GM19328 (cell line): ENCODE data around the gene TRIM58.

Experiments
- ATAC-seq: cut with Tn5 transposase; IDR thresholded peaks from one replicate; pipeline ENCODE4 v1.9.1; 2021; ENCODE audit warnings: mild to moderate bottlenecking, moderate library complexity; ENCODE audit not compliant: unreplicated experiment

The TRIM58 gene, protein sequence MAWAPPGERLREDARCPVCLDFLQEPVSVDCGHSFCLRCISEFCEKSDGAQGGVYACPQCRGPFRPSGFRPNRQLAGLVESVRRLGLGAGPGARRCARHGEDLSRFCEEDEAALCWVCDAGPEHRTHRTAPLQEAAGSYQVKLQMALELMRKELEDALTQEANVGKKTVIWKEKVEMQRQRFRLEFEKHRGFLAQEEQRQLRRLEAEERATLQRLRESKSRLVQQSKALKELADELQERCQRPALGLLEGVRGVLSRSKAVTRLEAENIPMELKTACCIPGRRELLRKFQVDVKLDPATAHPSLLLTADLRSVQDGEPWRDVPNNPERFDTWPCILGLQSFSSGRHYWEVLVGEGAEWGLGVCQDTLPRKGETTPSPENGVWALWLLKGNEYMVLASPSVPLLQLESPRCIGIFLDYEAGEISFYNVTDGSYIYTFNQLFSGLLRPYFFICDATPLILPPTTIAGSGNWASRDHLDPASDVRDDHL

GRCh38 chr1:247857069-247857984, at the start of gene TRIM58:
Gene TRIM58 (plus strand): TSS chr1:247857187. CDS start chr1:247857247, 60 bp downstream.
- no peak for ATAC-seq

DNA sequence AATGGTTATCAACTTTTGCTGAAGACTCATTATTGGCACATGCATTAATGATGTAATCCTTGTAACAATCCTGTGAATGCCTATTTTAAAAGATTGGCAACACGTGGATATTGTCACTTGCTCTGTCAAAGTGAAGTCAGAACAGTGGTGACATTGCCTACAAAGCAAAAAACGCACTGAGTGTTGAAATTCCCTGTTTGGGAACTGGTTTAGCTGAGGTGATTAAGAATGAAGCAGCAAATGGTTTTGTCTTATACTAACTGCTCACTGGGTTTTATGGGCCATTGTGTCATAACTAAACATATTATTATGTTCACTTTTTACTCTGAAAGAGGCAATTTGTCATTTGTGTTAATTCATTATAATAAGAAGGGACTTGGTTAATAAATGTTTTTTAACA, 44.4 kb upstream of the TRIM58 start:
- ATAC-seq: no peak

DNA sequence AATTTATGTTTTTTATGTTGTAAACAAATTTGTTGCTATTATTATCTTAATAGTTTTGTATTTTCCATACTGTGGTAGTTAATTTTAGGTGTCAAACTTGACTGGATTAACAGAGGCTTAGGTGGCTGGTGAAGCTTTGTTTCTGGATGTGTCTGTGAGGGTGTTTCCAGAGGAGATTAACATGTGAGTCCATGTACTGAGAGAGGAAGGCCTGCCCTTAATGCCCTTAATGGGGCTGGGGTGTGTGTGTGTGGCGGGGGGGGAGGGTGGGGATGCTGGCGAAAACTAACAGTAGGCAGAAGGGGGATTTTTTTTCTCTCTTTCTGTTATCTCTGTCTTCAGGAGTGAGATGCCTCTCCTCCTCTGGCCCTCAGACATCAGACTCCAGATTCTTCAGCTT, 34.9 kb upstream of the TRIM58 start:
- ATAC-seq: no peak

- ATAC-seq: no peak
These were observed 33.0 kb upstream of the TRIM58 start, which contains the start of gene OR14A16 for GRCh38 chr1:247824023-247824422. Gene OR14A16 (minus strand): TSS chr1:247824119. CDS start chr1:247815729, 8,390 bp downstream.

DNA sequence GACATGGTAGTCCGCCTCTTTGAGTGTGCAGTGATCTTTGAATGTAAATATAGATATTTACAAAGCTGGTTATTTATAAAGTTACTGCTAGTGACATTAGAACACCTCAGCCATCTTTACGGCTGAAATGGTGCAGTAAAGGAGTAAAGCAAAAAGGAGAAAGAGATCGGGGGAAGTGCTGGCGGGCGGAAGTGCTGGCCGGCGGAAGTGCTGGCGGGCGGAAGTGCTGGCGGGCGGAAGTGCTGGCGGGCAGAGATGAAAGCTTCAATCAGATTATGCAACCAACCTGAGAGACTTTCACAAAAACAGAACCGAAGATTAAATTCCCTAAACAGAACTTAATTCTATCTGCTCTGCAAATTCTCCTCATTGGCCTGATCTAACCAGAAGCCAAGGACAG, 31.6 kb upstream of the TRIM58 start:
- ATAC-seq: no peak

- no peak for ATAC-seq
These were observed 27.3 kb upstream of the TRIM58 start for GRCh38 chr1:247829656-247830055.

DNA sequence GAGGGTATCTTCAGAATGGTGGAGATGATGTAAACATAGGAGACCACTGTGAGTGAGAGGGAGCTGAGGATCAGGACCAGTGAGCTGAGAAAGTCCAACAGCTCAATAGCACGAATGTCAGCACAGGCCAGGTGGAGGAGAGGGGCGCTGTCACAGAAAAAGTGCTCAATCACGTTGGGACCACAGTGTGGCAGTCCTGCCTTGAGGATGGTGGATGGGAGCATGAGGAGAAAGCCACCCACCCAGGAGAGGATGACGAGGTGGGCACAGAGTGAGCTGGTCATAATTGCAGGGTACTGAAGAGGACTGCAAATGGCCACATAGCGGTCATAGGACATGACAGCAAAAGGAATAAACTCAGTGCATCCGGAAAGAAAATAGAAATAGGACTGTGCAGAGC, 23.4 kb upstream of the TRIM58 start:
- ATAC-seq: no peak

GRCh38 chr1:247840818-247841217, 16.2 kb upstream of the TRIM58 start:
- ATAC-seq: no peak

DNA sequence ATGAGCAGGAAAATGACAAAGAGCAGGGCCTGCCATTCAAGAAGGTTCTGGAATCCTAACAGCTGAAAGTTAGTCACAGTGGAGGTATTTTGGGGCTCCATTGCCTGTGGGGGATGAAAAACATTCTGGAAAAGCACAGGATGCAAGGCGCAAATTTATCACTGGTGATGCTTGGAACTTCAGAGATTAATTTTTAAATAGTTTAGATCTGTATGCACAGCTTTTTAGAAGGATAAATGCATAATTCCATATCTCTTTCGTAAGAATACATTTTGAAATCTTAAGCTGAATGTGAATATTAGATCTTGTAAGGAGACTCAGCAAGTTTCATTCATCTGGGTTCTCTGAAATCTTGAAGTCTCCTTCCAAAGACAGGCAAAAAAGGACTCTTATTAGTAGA, 15.2 kb upstream of the TRIM58 start, which contains the start of gene OR11L1:
TSS of gene OR11L1 (minus strand) at position 101 of the 400 bp plus-strand sequence. CDS start at position 101, 0 bp downstream.
- no peak for ATAC-seq

DNA sequence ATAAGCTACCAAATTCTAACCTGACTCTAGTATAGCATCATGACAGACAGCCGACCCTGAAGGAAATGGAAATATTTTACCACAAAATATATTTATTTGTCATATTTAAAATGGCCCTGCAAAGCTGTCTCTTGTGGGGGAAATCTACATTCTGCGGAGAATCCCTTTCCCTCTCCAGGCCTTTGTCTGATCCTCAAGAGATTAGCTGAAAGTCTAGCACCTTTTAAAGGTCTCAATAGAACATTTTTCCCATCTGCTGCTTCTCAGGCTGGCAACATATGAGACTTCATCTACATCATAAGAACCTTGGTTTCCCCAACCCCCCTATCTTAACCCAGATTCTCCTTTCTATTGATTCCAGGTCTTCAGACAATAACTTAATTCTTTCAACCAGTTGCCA, 13.6 kb upstream of the TRIM58 start:
- ATAC-seq: no peak

DNA sequence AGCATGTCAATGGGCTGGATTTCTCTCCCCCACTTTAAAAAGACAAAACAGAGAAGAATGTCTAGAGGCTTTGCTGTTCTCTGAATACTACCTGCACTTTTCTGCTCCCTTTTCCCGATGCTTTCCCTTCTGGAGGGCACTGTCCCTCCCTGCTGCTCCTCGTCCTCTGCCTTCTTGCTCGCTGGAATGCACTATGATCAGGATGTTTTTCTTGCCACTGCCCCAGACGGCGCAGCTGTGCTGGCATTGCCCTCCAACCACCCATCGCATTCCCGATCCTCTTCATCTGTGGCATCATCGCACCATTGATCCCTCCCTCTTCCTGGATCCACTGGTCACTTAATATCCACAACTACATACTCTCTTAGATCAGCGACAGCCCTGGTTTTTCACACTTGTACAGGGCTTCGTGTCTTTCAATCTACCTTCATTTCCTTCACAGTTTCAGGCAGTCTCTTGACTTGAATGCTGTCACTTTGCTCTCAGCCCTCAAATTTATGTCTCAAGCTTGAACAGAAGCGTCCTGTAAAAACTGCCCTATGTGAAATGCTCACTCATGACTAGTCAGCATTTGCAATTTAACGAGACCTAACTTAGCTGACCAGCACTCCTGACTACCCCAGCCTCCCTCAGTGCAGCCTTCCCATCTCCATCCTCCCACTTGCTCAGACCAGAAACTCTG, 11.8 kb upstream of the TRIM58 start:
- ATAC-seq: no peak

- no peak for ATAC-seq
These were observed 11.3 kb upstream of the TRIM58 start for GRCh38 chr1:247845693-247846017.

DNA sequence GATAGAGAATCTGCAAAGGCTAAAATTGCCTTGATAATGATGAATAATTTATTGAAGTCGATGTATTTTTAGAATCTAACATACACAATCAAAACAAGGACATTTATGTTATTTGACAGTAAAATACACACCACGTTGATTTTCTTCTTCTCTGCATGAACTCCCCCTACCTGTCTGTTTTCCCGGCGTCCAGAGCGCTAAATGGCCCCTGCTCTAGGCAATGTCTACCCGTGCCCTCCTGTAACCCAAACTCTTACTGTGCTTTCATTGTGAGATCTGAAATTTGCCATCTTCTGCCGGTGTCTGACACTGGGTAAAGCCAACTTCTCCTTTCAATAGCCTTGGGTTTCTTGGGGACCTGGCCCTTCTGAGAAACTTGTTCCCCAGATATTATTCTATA, 8.6 kb upstream of the TRIM58 start:
- no peak for ATAC-seq

GRCh38 chr1:247849616-247850015, 7.4 kb upstream of the TRIM58 start:
- no peak for ATAC-seq

- no peak for ATAC-seq
These were observed 2.0 kb upstream of the TRIM58 start for GRCh38 chr1:247854899-247855545.

- ATAC-seq: no peak
These were observed 1.1 kb upstream of the TRIM58 start for GRCh38 chr1:247855911-247856310.

- no peak for ATAC-seq
These were observed 1.1 kb downstream of the TRIM58 start for GRCh38 chr1:247857985-247858619.

DNA sequence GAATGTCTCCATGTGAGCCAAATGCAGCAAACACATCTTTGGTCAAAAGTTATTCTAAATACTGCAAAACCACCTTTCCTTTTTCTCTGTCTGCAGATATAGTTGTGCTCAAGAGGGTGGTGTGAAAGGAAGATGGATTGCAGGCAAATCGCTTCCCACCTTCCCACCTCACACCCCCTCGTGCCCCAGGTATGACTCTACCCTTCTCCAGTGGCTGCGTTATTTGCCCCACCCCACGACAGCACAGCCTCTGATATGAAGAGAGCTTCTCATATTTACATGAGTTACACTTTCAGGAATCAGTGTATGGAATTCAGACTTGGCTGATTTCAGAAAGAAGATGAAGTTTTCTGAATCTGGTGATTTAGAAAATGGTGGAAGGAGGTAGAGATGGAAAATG, 5.8 kb downstream of the TRIM58 start:
- no peak for ATAC-seq

DNA sequence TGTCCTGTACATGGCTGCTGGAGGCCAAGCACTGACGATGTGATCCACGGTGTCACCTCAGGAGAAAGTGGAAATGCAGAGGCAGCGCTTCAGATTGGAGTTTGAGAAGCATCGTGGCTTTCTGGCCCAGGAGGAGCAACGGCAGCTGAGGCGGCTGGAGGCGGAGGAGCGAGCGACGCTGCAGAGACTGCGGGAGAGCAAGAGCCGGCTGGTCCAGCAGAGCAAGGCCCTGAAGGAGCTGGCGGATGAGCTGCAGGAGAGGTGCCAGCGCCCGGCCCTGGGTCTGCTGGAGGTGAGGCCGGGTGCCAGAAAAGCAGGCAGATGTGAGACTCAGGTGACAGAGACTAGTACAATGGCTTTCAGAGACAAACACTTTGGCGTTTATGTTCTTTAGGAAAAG, 7.7 kb downstream of the TRIM58 start:
- no peak for ATAC-seq

DNA sequence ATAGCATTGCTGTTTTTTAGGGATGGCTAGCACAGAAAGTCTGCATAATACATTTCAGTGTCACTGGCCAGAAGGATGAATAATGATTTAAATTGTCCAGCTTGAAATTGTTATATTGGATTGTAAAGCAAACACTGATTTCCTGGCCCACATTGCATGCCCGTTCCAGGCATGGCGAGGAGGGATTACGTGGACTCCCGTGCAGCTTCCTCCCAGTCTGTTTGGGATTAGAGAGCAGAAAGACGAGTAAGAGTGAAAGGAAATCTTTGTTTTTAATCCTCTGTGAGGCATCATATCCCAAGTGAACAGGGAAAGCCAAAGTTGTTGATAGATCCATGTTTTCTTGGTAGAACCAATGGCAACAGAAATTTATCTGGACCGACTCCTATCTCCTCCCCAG, 8.4 kb downstream of the TRIM58 start:
- no peak for ATAC-seq
